Measurements from ENCODE around the gene CIAO2B. TPM values are rescaled to one million over a fixed set of nuclear protein-coding genes. Genes with fewer than 3 reads are reported as not detected.
"Not testable (repeated sequence)": the region's sequence is repeated elsewhere in the genome, so short reads cannot be mapped to it uniquely, and the experiment has no call there.

CIAO2B gene
- total RNA-seq, 2 donors from 2014 or later: 53.0 to 60.3 TPM

DNA sequence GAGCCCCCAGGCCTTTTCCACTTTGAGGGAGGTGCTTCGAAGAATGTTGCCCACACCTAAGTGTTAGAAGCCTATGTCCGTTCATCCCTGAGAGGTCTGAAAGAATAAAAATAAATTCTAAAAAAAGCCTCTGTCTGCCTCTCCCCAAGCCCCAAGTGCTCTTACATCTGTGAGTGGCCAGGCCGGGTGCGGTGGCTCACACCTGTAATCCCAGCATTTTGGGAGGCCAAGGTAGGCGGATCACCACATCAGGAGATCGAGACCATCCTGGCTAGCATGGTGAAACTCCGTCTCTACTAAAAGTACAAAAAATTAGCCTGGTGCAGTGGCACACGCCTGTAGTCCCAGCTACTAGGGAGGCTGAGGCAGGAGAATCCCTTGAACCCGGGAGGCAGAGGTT is 10.8 kb upstream of the CIAO2B start:
- DNase-seq (ENCODE audit: low spot score); intact Hi-C loops (cut with DNase I): not testable (repeated sequence)

DNA sequence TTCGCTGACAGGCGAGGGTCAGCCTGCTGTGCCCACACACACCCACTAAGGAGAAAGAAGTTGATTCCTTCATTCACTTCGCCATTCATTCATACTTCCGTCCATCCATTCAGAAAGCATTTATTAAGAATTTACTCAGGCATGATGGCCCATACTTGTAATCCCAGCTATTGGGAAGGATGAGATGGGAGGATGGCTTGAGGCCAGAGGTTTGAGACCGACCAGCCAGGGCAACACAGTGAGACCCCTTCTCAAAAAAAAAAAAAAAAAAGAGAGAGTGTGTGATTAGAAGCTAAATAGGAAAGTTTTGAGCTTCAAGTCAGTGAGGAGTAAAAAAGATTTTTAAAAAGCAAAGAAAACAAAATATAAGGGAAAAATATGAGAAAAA is 9.8 kb upstream of the CIAO2B start:
- intact Hi-C loops (cut with DNase I): no loop called here
- no peak for DNase-seq (ENCODE audit: low spot score)

GRCh38 chr16:66943426-66944053 is 9.3 kb upstream of the CIAO2B start:
- intact Hi-C loops (cut with DNase I): no loop called here
- no peak for DNase-seq (ENCODE audit: low spot score)

- no peak for DNase-seq (ENCODE audit: low spot score)
- intact Hi-C loops (cut with DNase I): no loop called here
These were observed 8.8 kb upstream of the CIAO2B start for GRCh38 chr16:66942981-66943380.

- intact Hi-C loops (cut with DNase I): no loop called here
- DNase-seq (ENCODE audit: low spot score): no peak
These were observed 6.0 kb upstream of the CIAO2B start for GRCh38 chr16:66940236-66940635.

DNA sequence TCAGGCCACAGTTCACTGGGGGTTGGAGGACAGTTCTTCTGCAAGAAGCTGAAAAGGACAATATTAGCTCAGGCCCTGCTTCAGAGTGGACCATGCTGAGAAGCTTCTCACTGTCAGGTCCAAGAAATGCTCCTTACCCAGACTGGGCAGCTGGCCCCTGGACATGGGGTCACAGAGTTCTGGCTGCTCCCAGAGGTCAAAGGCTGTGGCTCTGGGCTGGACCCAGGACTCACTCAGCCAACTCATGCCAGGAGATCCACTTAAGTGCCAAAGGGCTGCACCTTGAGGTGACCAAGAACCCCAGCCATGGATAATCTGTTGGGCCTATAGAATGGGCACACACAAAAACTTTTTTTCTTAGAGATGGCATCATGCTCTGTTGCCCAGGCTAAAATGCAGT is 5.2 kb upstream of the CIAO2B start:
- no peak for DNase-seq (ENCODE audit: low spot score)
- intact Hi-C loops (cut with DNase I): no loop called here

DNA sequence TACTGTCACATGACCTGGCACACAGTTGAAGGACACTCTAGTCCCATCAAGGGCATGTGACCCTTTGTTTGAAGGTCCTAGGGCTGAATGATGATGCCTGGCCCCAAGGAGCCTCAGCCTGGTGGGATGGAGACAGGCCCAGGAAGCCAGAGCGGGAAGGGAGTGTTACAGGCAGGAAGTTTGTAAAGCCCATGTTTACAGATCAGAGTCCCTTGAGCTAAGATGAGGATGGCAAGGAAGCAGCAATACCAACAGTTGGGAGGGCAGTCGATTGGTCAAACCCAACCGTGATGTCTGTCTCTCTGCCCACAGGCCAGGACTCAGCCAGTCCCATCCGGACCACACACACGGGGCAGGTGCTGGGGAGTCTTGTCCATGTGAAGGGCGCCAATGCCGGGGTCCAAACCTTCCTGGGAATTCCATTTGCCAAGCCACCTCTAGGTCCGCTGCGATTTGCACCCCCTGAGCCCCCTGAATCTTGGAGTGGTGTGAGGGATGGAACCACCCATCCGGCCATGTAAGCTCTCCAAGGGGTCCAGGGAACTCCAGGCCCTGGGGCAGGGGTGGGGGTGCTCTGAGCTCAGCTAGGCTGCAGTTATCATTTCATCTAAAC is 3.6 kb upstream of the CIAO2B start:
- DNase-seq (ENCODE audit: low spot score): no peak
- intact Hi-C loops (cut with DNase I): no loop called here

- intact Hi-C loops (cut with DNase I): no loop called here
- no peak for DNase-seq (ENCODE audit: low spot score)
These were observed 2.8 kb upstream of the CIAO2B start for GRCh38 chr16:66936889-66937554.

- intact Hi-C loops (cut with DNase I): no loop called here
- no peak for DNase-seq (ENCODE audit: low spot score)
These were observed 2.3 kb upstream of the CIAO2B start for GRCh38 chr16:66936462-66936861.

DNA sequence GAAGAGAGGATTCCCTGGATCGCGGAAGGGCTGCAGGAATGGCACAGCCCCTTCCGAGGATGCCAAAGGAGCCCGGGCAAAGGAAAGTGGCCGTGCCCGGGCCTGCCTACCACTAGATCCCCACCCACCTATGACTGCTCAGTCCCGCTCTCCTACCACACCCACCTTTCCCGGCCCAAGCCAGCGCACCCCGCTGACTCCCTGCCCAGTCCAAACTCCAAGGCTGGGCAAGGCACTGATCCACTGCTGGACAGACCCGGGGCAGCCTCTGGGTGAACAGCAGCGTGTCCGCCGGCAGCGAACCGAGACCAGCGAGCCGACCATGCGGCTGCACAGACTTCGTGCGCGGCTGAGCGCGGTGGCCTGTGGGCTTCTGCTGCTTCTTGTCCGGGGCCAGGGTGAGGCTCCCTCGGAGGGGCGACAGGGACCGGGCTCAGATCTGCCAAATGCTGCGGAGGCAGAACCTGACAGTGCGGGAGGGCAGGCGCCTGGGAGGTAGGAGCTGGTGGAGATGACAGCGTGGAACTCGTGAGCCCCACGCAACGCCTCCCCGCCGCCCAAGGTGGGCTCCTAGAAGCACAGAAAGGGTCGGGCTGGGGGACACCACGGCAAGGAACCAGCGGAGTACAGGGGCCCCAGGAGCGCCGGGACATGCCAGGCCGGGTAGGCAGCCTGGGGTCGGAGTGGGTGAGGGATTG is 1.3 kb upstream of the CIAO2B start, which contains the start of gene CES2:
TSS of gene CES2 (plus strand) at position 203 of the 698 bp plus-strand sequence. CDS start at position 323, 120 bp downstream.
- intact Hi-C loops (cut with DNase I): no loop called here
- DNase-seq (ENCODE audit: low spot score): no peak

DNA sequence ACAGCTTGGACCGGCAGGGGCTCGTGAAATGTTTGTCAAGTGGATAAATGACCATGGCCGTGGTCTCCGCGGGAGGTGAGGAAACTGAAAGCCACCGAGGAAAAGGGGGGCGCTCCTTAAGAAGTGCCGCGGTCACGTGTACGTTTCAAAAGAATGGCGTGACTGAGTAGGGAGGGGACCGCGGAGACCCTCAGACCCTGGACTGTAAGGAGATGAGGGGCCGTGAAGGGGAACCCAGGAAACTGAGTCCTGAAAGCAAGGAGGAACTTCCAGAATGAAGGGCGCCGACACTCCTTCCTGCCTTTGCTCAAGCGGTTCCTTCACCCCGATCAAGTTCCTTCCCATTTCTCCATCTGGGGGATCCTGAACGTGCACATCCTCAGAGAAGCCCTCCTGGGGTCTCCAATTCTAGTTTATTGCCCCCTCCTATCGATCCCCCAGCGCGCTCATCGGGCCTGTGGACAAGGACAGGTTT is 674 bp upstream of the CIAO2B start:
- intact Hi-C loops (cut with DNase I): loop anchor here in 1 of 2 donors (5.0 kb wide), 1 partner anchor 38 kb away; no protein-coding TSS in a partner anchor
- not testable (repeated sequence) for DNase-seq (ENCODE audit: low spot score)

GRCh38 chr16:66933776-66934137 is 445 bp downstream of the CIAO2B start:
- DNase-seq (ENCODE audit: low spot score): no peak
- intact Hi-C loops (cut with DNase I): loop anchor here in 1 of 2 donors (5.0 kb wide), 1 partner anchor 36 kb away; no protein-coding TSS in a partner anchor

DNA sequence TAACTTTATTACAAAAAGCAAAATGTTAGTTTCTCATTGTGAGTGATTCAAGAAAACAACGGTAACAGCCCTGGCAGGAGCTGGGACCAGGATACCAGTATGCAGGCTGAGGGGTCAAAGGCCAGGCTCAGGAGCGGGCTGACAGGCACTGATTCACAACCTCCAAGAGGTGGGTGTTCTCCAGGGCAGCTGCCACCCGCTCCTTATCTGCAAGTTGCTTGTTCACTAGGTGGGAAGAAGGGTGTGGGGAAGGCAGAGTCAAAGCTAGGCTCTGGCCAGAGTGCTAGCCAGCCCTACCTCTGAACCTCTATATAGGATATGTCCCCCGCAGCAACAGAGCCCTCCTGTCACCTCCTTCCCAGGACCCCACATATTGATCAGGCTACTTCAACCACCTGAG is 2.1 kb downstream of the CIAO2B start:
- DNase-seq (ENCODE audit: low spot score): no peak
- intact Hi-C loops (cut with DNase I): loop anchor here in 1 of 2 donors (5.0 kb wide), 1 partner anchor 35 kb away; no protein-coding TSS in a partner anchor

DNA sequence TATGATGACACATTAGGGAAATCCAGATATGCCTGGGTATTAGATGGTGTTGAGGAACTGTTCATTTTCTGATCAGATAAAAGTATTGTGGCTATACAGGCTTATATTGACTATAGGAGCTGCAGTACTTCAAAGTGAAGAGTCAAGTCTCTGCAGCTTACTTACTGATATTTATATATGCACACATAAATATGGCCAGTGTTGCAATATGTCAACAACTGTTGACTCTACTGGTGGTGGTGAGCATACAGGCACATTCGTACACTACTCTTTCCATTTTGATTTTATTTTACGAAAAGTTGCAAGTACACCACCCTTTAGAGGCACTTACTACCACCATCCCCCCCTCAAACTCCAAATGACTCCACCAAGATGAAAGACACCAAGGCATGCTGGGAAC is 2.5 kb downstream of the CIAO2B start:
- intact Hi-C loops (cut with DNase I): loop anchor here in 1 of 2 donors (5.0 kb wide), 1 partner anchor 34 kb away; no protein-coding TSS in a partner anchor
- no peak for DNase-seq (ENCODE audit: low spot score)

GRCh38 chr16:66930189-66930588 is 4.0 kb downstream of the CIAO2B start:
- DNase-seq (ENCODE audit: low spot score): no peak
- intact Hi-C loops (cut with DNase I): loop anchor here in 1 of 2 donors (5.0 kb wide), 1 partner anchor 33 kb away; no protein-coding TSS in a partner anchor

- DNase-seq (ENCODE audit: low spot score): no peak
- intact Hi-C loops (cut with DNase I): loop anchor here in 1 of 2 donors (5.0 kb wide), 1 partner anchor 37 kb away; no protein-coding TSS in a partner anchor
These were observed 5.4 kb downstream of the CIAO2B start for GRCh38 chr16:66928702-66929388.

DNA sequence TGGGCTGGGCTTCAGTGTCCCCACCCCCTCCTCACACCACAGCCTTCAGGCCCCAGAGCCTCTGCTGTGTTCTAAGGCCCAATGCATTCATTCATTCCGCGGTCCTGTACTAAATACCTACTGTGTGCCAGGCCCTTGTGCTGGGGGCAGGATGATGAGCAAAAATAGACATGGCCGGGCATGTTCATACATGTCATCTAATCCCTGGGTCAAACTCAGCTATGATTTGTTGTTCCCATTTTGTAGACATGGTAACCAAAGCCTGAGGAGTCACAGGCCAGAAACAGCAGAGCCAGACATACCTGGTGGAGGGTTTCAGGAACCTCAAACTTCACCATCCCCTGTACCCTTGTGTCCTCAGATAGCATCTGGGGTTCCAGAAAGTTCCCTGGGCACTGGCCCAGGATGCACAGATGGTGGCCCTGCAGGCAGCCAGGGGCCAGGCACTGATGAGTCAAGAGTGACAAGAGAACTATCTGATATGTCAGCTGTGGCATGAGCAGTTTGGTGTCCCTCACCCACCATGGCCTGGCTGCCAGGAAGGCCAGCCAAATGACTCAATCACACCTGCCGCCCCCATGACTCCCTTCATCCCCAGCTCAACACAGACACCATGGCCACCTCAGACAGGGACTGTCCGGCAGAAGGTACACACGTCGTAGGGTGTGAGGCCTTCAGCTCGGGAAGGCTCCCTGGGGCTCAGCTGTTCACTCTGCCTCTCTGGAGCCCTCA is 6.1 kb downstream of the CIAO2B start:
- DNase-seq (ENCODE audit: low spot score): no peak
- intact Hi-C loops (cut with DNase I): loop anchor here in 1 of 2 donors (5.0 kb wide), 1 partner anchor 36 kb away; no protein-coding TSS in a partner anchor

- DNase-seq (ENCODE audit: low spot score): no peak
- intact Hi-C loops (cut with DNase I): loop anchor here in 1 of 2 donors (5.0 kb wide), 1 partner anchor 35 kb away; no protein-coding TSS in a partner anchor
These were observed 7.2 kb downstream of the CIAO2B start for GRCh38 chr16:66926961-66927436.

Data from posterior vena cava (tissue), 2 donors.